IMR-90 (cell line): ENCODE data around the gene ACVR2B. TPM values are rescaled to one million over a fixed set of nuclear protein-coding genes. Genes with fewer than 3 reads are reported as not detected.

ENCODE experiments used
- ATAC-seq: fragments of 200-7000 bp; cut with Tn5 transposase; 2 replicates; pipeline ENCODE4 v1.9.1; 2020; ENCODE audit warnings: low read depth, mild to moderate bottlenecking, moderate library complexity
- BruUV-seq: library from RNA; stranded (reverse); fragments of 400-500 nt; replicated peaks from 2 replicates; lab custom pipeline; 2021; lab: Mats Ljungman, UMichigan
- CTCF ChIA-PET: fragments of 300-600 bp; formaldehyde crosslinking; extraction: SDS; loops from one replicate; lab custom pipeline; 2021; ENCODE audit warnings: antibody characterized with exemption; lab: Yijun Ruan, JAX
- POLR2A ChIA-PET: fragments of 300-600 bp; sonication (Branson Sonifier 250); formaldehyde crosslinking; loops from one replicate; lab custom pipeline; 2022; ENCODE audit warnings: antibody characterized with exemption; ENCODE audit not compliant: unreplicated experiment; lab: Charles Lee
- DNase-seq: peaks from one replicate; pipeline ENCODE4 v3.0.0; 2013
- H2AFZ ChIP-seq: replicated peaks from 2 replicates; pipeline ENCODE3; 2013; ENCODE audit warnings: low read length, mild to moderate bottlenecking; ENCODE audit not compliant: poor library complexity
- H2AK5ac ChIP-seq: 2 replicates; pipeline ENCODE4 v1.6.1; 2013; ENCODE audit warnings: low read depth, low read length, inconsistent platforms
- H2AK9ac ChIP-seq: replicated peaks from 2 replicates; pipeline ENCODE3; 2013; ENCODE audit warnings: mild to moderate bottlenecking, low read depth, low read length, moderate library complexity; ENCODE audit not compliant: poor library complexity
- H2BK120ac ChIP-seq: 2 replicates; pipeline ENCODE4 v1.6.1; 2013; ENCODE audit warnings: low read depth, low read length, inconsistent platforms
- H2BK15ac ChIP-seq: 3 replicates; pipeline ENCODE4 v1.6.1; 2013; ENCODE audit warnings: low read depth, low read length, inconsistent platforms
- H2BK20ac ChIP-seq: 2 replicates; pipeline ENCODE4 v1.6.1; 2013; ENCODE audit warnings: low read depth, mild to moderate bottlenecking, inconsistent platforms, low read length, moderate library complexity
- H2BK5ac ChIP-seq: 2 replicates; pipeline ENCODE4 v1.6.1; 2013; ENCODE audit warnings: mild to moderate bottlenecking, low read depth, low read length, inconsistent platforms; ENCODE audit not compliant: poor library complexity, severe bottlenecking
- H3K14ac ChIP-seq: replicated peaks from 2 replicates; pipeline ENCODE4 v1.6.1; 2013; ENCODE audit warnings: low read depth, low read length, inconsistent platforms
- H3K18ac ChIP-seq: 2 replicates; pipeline ENCODE4 v1.6.1; 2013; ENCODE audit warnings: low read depth, low read length, control low read depth
- H3K23ac ChIP-seq: 2 replicates; pipeline ENCODE4 v1.6.1; 2013; ENCODE audit warnings: low read depth, low read length, inconsistent platforms
- H3K27ac ChIP-seq: 2 replicates; pipeline ENCODE4 v1.5.1; 2013; ENCODE audit warnings: mild to moderate bottlenecking, control low read depth, low read length; ENCODE audit not compliant: insufficient read depth
- H3K27me3 ChIP-seq: 2 replicates; pipeline ENCODE4 v1.6.1; 2013; ENCODE audit warnings: low read length; ENCODE audit not compliant: control insufficient read depth, insufficient read depth
- H3K36me3 ChIP-seq: 2 replicates; pipeline ENCODE4 v1.6.1; 2013; ENCODE audit warnings: low read length, mixed read lengths; ENCODE audit not compliant: control insufficient read depth, insufficient read depth
- H3K4ac ChIP-seq: 2 replicates; pipeline ENCODE4 v1.6.1; 2013; ENCODE audit warnings: low read depth, low read length, inconsistent platforms
- H3K4me1 ChIP-seq: 2 replicates; pipeline ENCODE4 v1.6.1; 2013; ENCODE audit warnings: low read length, mixed read lengths; ENCODE audit not compliant: control insufficient read depth, insufficient read depth
- H3K4me2 ChIP-seq: 2 replicates; pipeline ENCODE4 v1.6.1; 2013; ENCODE audit warnings: low read depth, mild to moderate bottlenecking, control low read depth, low read length, moderate library complexity
- H3K4me3 ChIP-seq: 2 replicates; pipeline ENCODE4 v1.5.1; 2013; ENCODE audit warnings: low read depth, mild to moderate bottlenecking, control low read depth, low read length, moderate library complexity; ENCODE audit not compliant: insufficient read depth
- H3K56ac ChIP-seq: 2 replicates; pipeline ENCODE4 v1.6.1; 2013; ENCODE audit warnings: low read length, inconsistent platforms; ENCODE audit not compliant: insufficient read depth; ENCODE audit errors: extremely low read depth
- H3K79me1 ChIP-seq, 2 experiments: 2 replicates each; pipeline ENCODE4 v1.6.1; 2013; ENCODE audit warnings: low read length in 2 of 2, inconsistent platforms in 1 of 2, low read depth in 1 of 2
- H3K9ac ChIP-seq: 2 replicates; pipeline ENCODE4 v1.6.1; 2013; ENCODE audit warnings: low read depth, low read length, control low read depth
- H3K9me1 ChIP-seq: 2 replicates; pipeline ENCODE4 v1.6.1; 2013; ENCODE audit warnings: low read length, inconsistent platforms; ENCODE audit not compliant: insufficient read depth
- H3K9me3 ChIP-seq: 2 replicates; pipeline ENCODE4 v1.6.1; 2013; ENCODE audit warnings: low read length; ENCODE audit not compliant: control insufficient read depth, insufficient read depth
- H4K20me1 ChIP-seq: 2 replicates; pipeline ENCODE4 v1.6.1; 2013; ENCODE audit warnings: low read length, inconsistent platforms; ENCODE audit not compliant: insufficient read depth
- H4K5ac ChIP-seq: 2 replicates; pipeline ENCODE4 v1.6.1; 2013; ENCODE audit warnings: mild to moderate bottlenecking, low read depth, low read length, control low read depth
- H4K8ac ChIP-seq, 2 experiments: 2 replicates each; pipeline ENCODE4 v1.6.1; 2013; ENCODE audit warnings: low read depth in 2 of 2, low read length in 2 of 2, control low read depth in 1 of 2, inconsistent platforms in 1 of 2
- H4K91ac ChIP-seq: 2 replicates; pipeline ENCODE4 v1.6.1; 2013; ENCODE audit warnings: low read depth, low read length, inconsistent platforms; ENCODE audit not compliant: insufficient read depth
- CEBPB ChIP-seq: IDR thresholded peaks from 2 replicates; pipeline ENCODE4 v1.6.1; 2012; ENCODE audit warnings: low read depth, low read length, improper control_type of control experiment
- CHD1 ChIP-seq: IDR thresholded peaks from 2 replicates; pipeline ENCODE4 v1.6.1; 2012; ENCODE audit warnings: low read depth, low read length, improper control_type of control experiment
- CTCF ChIP-seq: conservative IDR thresholded peaks from 2 replicates; pipeline ENCODE4 v1.5.1; 2012; ENCODE audit warnings: mild to moderate bottlenecking, low read depth, low read length, improper control_type of control experiment
- FOS ChIP-seq: fragments of 150-350 bp; IDR thresholded peaks from 2 replicates; pipeline ENCODE4 v1.6.1; 2016; ENCODE audit warnings: low read depth, low read length
- MAFK ChIP-seq: IDR thresholded peaks from 2 replicates; pipeline ENCODE4 v1.6.1; 2012; ENCODE audit warnings: low read depth, low read length, improper control_type of control experiment
- MAZ ChIP-seq: IDR thresholded peaks from 2 replicates; pipeline ENCODE4 v1.6.1; 2012; ENCODE audit warnings: low read depth, mild to moderate bottlenecking, low read length, improper control_type of control experiment, moderate library complexity, borderline replicate concordance
- MXI1 ChIP-seq: IDR thresholded peaks from 2 replicates; pipeline ENCODE4 v1.6.1; 2012; ENCODE audit warnings: low read depth, mild to moderate bottlenecking, low read length, moderate library complexity, borderline replicate concordance
- NFE2L2 ChIP-seq: fragments of 150-350 bp; IDR thresholded peaks from 2 replicates; pipeline ENCODE4 v1.6.1; 2016; ENCODE audit warnings: low read depth, mild to moderate bottlenecking, low read length
- POLR2A ChIP-seq: IDR thresholded peaks from 2 replicates; pipeline ENCODE4 v1.6.1; 2012; ENCODE audit warnings: mild to moderate bottlenecking, low read depth, low read length
- RAD21 ChIP-seq: IDR thresholded peaks from 2 replicates; pipeline ENCODE4 v1.6.1; 2012; ENCODE audit warnings: low read length, improper control_type of control experiment
- SMC3 ChIP-seq: fragments of 150-350 bp; IDR thresholded peaks from 2 replicates; pipeline ENCODE4 v1.6.1; 2016; ENCODE audit warnings: low read depth, mild to moderate bottlenecking, antibody characterized with exemption, low read length, moderate library complexity
- USF2 ChIP-seq: fragments of 150-350 bp; IDR thresholded peaks from 2 replicates; pipeline ENCODE4 v1.6.1; 2017; ENCODE audit warnings: mild to moderate bottlenecking, antibody characterized with exemption, low read length, low read depth
- WGBS, 2 experiments: methylation state at CpG; one replicate each; pipeline versions ENCODE4 v1.1.5 to v1.1.7; 2013; ENCODE audit warnings: missing lambda C conversion rate in 2 of 2; ENCODE audit not compliant: insufficient read length in 1 of 2; ENCODE audit errors: extremely low coverage in 2 of 2; 5-methylcytosine and 5-hydroxymethylcytosine counted together
- dilution Hi-C: fragments of 300-500 bp; cut with HindIII; formaldehyde crosslinking; loops from one replicate; pipeline ENCODE4 v1.14.3; 2018; ENCODE audit warnings: low sequenced_read_pairs; ENCODE audit not compliant: unreplicated experiment
- in situ Hi-C: fragments of 300-500 bp; cut with MboI; formaldehyde crosslinking; loops from 3 replicates; pipeline ENCODE4 v1.14.3; 2019; ENCODE audit warnings: low sequenced_read_pairs, inconsistent platforms, mixed read lengths
- intact Hi-C: fragments of 100-400 bp; cut with micrococcal nuclease; formaldehyde crosslinking; loops from 2 replicates; pipeline ENCODE4 v1.10.0; 2022
- polyA plus RNA-seq, 3 experiments: library from polyadenylated mRNA; depleted of rRNA; stranded (reverse); fragments of >200 nt; gene quantifications; 2 replicates each; pipeline ENCODE4 v1.2.3, GENCODE V29; 2012; ENCODE audit warnings: low replicate concordance in 1 of 3
- total RNA-seq: library from RNA; depleted of rRNA; stranded (reverse); fragments of >200 nt; gene quantifications from 2 replicates; pipeline ENCODE4 v1.2.3, GENCODE V29; 2012
- TF ChIP-seq, protein P1 (sequence below): fragments of 150-350 bp; IDR thresholded peaks from 2 replicates; pipeline ENCODE4 v1.6.1; 2016; ENCODE audit warnings: low read depth, mild to moderate bottlenecking, low read length, moderate library complexity, borderline replicate concordance

The ACVR2B gene
- total and polyA plus RNA-seq, 2 of the 4 experiments (the other 2 are of a cell fraction): 0.60 to 1.3 TPM

- no peak for TF ChIP-seq NFE2L2
Observed at GRCh38 chr3:38490281-38491030, 36.8 kb downstream of the ACVR2B start (continued).

DNA sequence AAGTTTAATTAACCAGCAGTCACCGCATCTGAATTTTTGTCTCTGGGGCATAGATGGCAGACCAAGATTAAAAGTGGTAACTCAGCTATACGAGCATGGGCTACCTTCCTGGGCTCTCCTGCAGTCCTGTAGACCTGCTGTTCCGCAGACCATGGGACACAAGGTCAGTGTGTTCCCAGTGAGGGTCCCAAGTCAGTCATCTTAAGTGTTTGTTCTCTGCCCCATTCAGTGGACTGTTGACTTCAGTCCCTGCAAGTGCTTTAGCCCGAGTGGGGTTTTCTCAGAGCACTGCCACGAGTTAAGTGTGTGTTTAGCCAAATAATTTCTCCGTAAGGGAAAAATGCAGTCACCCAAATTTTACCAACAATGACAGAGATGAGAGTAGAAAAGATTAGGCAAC is 37.5 kb downstream of the ACVR2B start:
- H3K23ac ChIP-seq: no peak overlapping the region
- ChIA-PET POLR2A (no interaction called here), CTCF (no interaction called here)
- in situ Hi-C loops: no loop called here
- H3K18ac ChIP-seq: no peak overlapping the region
- no peak overlapping the region for H3K4ac ChIP-seq
- no TSS peak for BruUV-seq
- H2AFZ ChIP-seq: no peak overlapping the region
- no peak overlapping the region for H4K8ac ChIP-seq
- no peak overlapping the region for H2BK15ac ChIP-seq
- H3K27me3 ChIP-seq: no peaks in the 10 kb centered on the region
- H3K4me2 ChIP-seq: no peak overlapping the region
- no peak overlapping the region for H4K91ac ChIP-seq
- intact Hi-C loops: loop anchor here (10.0 kb wide), 1 partner anchor 514 kb away; no protein-coding TSS in a partner anchor
- no peak overlapping the region for H2AK5ac ChIP-seq
- no peaks in the 10 kb centered on the region for H4K20me1 ChIP-seq
- H3K9me1 ChIP-seq: no peaks in the 10 kb centered on the region
- H3K9ac ChIP-seq: no peak overlapping the region
- H3K4me1 ChIP-seq: peaks cover 8% of the 10 kb centered on the region
- no peaks in the 10 kb centered on the region for H3K36me3 ChIP-seq
- H2AK9ac ChIP-seq: no peak overlapping the region
- dilution Hi-C loops: loop anchor here (25.0 kb wide), 1 partner anchor 129 kb away; no protein-coding TSS in a partner anchor
- no peaks in the 10 kb centered on the region for H3K9me3 ChIP-seq
- no peak for ATAC-seq
- H4K5ac ChIP-seq: no peak overlapping the region
- H2BK120ac ChIP-seq: no peak overlapping the region
- WGBS, 2 experiments: 83% methylated on average over 2 of the region's 6 CpGs; no CpG with 5 or more reads in 1 of the 2 experiments
- no peak overlapping the region for H3K56ac ChIP-seq
- H2BK5ac ChIP-seq: no peak overlapping the region
- H3K79me1 ChIP-seq: no peaks in the 10 kb centered on the region
- DNase-seq: no peak
- H3K14ac ChIP-seq: no peak overlapping the region
- H2BK20ac ChIP-seq: no peak overlapping the region
- H3K4me3 ChIP-seq: no peak overlapping the region
- no peak overlapping the region for H3K27ac ChIP-seq
- TF ChIP-seq POLR2A (no peak), USF2 (no peak), NFE2L2 (no peak), CHD1 (no peak), SMC3 (no peak), MAFK (no peak), RAD21 (no peak), FOS (no peak), MXI1 (no peak), MAZ (no peak), CTCF (no peak), CEBPB (no peak)
- TF ChIP-seq, protein P1, sequence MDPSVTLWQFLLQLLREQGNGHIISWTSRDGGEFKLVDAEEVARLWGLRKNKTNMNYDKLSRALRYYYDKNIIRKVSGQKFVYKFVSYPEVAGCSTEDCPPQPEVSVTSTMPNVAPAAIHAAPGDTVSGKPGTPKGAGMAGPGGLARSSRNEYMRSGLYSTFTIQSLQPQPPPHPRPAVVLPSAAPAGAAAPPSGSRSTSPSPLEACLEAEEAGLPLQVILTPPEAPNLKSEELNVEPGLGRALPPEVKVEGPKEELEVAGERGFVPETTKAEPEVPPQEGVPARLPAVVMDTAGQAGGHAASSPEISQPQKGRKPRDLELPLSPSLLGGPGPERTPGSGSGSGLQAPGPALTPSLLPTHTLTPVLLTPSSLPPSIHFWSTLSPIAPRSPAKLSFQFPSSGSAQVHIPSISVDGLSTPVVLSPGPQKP: no peak
